ENCODE data around the gene ZBTB43.
"Not testable (repeated sequence)": the region's sequence is repeated elsewhere in the genome, so short reads cannot be mapped to it uniquely, and the experiment has no call there.

Gene ZBTB43, protein sequence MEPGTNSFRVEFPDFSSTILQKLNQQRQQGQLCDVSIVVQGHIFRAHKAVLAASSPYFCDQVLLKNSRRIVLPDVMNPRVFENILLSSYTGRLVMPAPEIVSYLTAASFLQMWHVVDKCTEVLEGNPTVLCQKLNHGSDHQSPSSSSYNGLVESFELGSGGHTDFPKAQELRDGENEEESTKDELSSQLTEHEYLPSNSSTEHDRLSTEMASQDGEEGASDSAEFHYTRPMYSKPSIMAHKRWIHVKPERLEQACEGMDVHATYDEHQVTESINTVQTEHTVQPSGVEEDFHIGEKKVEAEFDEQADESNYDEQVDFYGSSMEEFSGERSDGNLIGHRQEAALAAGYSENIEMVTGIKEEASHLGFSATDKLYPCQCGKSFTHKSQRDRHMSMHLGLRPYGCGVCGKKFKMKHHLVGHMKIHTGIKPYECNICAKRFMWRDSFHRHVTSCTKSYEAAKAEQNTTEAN

DNA sequence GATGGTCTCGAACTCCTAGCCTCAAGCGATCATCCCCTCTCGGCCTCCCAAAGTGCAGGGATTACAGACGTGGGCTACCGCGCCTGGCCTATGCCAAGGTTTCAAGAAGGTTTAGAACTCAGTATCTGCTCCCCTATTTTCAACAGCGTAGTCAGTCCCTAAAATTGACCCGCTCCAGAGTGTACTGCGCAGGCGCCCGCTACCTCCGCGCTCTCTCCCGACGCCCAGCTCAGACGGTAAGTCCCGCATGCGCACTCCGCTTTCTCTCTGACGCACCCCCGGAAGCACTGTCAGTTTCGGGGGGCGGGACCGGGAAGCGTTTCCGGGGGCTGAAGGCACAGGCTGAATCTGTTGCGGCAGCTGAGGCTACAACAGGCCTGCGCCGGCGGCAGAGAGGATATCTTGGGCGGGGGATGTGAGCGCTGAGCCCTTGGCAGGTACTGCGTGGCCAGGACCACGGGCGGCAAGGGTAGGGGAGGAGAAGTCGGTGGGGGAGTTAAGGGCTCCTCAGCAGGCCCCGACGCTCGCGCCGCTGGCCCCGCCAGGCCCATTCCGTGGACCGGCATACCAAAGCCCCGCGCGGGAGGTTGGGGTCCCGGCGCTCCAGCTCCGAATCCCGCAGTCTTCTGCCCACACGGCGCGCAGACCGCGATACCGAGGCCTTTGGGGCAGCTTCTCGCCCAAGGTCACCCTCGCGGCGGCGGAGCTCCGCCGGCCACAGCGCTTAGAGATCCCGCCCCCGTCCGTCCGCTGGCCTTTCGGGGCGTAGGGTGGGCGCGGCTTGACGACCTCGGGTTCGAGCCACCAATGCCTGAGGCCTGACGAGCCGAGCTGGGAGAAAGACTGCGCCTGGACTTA is at the start of gene ZBTB43:
Gene ZBTB43, plus strand, starts transcription at position 345 of the 858 bp plus-strand sequence. CDS start 27,470 bp downstream, outside the sequence.
- peak; percentile 99 for DNase-seq

DNA sequence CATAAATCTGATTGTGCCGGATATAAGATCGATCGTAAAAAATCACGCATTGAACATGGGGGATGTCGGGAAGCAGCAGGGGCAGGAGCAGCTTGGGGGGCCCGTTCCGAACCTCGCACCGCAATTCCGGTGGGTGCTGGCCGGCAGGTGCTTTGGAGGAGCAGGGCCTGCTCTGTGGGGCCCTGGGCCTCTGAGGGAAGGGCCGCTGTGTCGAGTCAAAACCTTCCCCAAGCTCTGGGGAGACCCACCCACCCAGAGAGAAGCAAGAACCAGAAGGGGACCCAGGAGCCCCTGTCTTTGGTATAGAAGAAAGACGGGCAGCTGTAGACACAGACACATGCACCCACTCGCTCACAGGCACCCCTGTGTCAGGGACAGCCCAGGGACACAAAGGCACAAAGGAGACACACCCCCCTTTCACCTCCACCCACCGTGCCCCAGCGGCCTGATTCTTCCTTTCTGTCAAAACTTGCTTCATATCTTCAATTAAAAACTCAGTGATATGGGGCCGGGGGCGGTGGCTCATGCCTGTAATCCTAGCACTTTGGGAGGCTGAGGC is 49.4 kb upstream of the ZBTB43 start:
- DNase-seq, result no peak

DNA sequence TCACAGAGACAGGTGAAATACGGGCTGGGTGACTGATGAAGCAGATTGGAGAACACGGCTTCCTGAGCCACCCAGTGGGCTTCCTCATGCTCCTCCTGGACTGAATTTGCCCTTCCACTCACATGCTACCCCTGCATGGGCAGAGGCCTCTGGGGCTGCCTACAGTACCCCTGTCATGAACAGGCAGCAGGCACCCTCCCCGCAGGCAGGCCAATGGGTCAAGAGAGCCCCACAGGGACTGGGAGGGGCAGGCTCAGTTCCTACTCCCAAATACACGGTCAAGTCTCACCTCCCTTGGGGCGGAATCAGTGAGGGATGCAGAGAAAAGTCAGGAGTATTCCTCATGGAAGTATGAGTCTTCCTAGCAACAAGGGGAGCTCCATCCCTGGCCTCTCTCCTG is 48.6 kb upstream of the ZBTB43 start:
- DNase-seq, result no peak

DNA sequence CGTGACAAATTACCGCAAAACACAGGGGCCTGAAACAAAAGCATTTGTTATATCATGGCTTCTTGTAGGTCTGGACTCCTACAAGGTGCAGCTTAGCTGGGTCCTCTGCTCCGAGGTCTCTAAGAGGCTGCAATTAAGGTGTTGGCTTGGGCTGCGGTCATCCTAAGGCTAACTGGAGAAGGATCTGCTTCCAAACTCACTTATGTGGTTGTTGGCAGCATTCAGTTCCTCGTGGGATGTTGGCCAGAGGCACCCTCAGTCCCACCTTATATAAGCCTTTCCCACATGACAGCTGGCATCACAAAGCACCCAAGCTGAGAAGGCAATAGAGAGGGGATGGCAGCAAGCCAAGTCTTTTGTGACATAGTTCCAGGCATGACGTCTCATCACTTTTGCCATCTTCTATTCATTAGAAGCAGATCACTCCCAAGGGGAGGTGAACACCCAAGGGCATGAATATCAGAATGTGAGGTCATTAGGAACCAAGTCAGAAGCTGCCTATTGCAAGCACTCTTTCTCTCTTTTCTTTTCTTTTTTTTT is 47.9 kb upstream of the ZBTB43 start:
- DNase-seq, result no peak

DNA sequence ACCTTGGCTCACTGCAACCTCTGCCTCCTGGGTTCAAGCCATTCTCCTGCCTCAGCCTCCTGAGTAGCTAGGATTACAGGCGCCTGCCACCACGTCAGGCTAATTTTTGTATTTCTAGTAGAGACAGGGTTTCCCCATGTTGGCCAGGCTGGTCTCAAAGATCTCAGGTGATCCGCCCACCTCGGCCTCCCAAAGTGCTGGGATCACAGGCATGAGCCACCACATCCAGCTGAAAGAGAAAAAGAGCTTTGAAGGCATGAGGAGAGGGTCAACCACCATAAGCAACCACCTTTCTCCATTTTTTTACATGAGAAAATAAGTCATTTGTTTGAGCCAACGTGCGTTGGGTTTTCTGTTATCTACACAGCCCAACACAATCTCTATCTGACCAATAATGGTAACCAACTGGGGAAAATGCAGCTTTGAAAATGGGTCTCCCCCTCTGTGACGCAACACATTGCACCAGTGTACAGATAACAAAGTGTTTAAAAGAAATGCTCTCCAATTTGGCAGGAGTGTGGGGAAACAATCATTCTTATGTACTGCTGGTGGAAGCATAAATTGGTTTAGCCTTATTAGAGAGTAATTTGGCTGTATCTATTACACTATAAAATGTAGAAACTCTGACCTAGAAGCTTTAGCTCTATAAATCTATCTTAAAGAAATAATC is 45.8 kb upstream of the ZBTB43 start:
- no peak for DNase-seq

DNA sequence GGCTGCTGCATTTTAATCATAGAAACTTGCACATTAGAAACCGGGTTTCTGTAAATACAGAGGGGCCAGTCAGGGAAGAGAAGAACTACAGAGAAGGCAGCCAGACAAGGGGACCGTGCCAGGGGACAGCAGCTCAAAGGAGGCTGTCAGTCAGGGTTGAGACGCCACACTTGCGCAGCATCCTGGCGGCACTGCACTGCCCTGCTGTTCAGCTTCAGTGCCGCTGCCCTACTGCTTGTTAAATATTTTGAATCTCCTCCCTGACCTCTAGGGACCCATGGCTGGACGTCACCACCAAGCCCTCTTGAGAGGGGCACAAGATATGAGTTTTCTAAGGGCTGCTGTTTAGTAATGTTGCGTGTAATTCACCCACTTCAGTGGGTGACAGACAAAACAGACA is 43.6 kb upstream of the ZBTB43 start:
- no peak for DNase-seq

DNA sequence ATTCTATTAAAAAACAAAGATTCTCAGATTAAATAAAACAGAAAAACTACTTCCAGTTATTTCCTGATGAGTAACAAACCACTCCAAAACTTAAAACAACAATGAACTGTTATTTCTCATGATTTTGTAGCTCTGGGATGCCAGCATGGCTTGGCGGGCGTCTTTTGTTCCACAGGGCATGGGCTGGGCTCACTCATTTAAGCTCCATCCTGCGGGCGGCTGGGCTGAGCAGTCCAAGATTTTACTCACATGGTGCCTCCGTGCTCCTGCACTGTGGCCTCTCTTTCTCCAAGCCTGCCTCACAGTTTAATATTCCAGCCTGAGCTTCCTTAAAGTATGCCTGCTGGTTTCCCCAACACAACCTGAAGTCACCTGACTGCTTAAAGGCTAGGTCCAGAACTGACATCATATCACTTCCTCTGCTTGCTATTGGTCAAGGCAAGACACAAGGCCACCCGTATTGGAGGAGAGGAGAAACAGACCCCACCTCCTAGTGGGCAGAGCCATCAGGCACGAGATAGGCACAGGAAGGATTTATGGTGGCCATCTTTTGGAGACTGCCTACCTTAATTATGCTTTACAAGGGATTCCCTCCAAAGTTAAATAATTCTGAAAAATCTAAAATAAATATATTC is 41.6 kb upstream of the ZBTB43 start:
- no peak for DNase-seq

DNA sequence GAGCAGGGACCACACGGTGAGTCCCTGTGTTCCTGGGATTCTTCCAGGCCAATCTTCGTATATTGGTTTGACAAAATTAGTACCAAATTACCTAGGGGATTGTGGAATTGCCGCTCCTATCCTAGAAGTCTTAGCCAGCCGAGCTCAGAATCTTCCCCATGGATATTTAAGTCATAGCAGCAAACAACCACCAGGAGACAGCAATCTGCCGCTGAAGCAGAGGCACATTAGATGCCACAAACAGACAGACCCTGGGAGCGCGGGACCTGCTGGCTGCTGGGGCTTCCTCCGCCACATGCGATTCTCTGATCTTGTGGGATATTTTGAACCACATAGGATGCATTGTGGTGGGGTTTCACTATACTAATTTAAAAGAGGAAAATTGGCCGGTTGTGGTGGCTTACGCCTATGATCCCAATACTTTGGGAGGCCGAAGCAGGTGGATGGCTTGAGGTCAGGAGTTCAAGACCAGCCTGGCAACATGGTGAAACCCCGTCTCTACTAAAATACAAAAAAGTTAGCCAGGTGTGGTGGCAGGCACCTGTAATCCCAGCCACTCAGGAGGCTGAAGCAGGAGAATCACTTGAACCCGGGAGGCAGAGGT is 31.7 kb upstream of the ZBTB43 start:
- DNase-seq, result peak; percentile 16

DNA sequence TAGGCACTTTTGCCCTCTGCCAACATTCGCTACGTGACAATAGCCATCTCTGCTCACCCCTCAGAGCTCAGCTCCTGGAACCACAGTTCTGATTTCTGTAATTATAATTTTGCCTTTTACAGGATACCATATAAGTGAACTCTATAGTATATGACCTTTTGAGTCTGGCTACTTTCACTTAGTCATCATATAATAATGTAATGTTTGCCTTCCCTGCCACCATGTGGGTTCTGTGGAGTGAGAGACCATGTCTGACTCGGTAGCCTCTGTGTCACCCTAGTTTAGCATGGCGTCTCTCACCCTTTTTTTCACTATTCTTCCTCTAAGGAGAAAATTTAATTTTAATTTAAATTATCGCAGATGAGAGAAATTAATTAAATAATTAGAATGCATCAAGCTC is 28.9 kb upstream of the ZBTB43 start:
- no peak for DNase-seq

DNA sequence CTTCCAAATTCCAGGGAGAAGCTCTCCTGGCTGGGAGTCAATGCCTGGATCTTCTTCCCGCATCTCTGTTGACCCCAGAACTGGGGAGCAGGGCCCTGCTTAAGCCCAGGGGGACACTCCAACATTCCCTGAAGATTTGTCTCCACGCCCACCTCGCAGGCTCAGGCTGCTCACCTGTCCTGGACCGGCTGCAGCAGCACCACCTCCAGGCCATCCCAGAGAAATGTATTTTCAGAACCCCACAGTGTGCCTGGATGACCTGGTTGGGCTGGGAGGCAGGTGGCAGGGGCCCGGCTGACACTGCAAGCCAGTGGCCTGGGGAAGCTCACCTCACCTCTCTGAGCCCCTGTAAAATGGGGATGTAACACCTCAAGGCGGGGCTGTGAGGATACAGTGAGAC is 27.1 kb upstream of the ZBTB43 start:
- DNase-seq, result no peak

DNA sequence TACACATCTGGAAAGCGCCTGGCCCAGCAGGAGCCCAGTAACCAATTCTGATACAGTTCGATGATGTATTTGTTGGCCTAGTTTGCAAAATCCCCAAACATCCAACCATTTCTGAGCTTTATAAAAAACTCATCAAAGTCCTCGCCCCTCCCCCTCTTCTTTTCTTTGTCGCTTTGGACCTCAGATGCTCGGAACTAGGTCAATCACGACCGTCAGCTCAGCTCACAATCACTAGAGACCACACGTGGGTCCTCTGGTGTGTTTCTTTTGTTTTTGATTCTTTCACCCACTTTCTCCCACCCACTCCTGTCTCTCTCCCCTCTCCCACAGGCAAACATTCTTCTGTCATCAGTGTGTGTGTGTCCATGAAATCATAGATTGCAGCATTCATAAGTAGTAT is 26.7 kb upstream of the ZBTB43 start:
- no peak for DNase-seq

DNA sequence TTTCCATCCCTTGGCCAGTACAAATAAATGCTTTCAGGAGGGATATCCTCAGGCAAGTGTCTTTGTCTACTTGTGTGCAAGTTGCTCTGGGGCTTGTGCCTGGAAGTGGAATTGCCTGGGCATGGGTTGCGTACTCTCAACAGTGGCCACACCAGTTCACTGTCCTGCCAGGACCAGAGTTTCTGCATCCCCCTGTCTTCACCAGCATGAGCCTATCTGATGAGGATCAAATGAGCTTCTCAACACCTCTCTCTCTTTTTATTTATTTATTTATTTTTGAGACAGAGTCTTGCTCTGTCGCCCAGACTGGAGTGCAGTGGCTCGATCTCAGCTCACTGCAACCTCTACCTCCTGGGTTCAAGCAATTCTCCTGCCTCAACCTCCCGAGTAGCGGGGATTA is 26.1 kb upstream of the ZBTB43 start:
- not testable (repeated sequence) for DNase-seq

DNA sequence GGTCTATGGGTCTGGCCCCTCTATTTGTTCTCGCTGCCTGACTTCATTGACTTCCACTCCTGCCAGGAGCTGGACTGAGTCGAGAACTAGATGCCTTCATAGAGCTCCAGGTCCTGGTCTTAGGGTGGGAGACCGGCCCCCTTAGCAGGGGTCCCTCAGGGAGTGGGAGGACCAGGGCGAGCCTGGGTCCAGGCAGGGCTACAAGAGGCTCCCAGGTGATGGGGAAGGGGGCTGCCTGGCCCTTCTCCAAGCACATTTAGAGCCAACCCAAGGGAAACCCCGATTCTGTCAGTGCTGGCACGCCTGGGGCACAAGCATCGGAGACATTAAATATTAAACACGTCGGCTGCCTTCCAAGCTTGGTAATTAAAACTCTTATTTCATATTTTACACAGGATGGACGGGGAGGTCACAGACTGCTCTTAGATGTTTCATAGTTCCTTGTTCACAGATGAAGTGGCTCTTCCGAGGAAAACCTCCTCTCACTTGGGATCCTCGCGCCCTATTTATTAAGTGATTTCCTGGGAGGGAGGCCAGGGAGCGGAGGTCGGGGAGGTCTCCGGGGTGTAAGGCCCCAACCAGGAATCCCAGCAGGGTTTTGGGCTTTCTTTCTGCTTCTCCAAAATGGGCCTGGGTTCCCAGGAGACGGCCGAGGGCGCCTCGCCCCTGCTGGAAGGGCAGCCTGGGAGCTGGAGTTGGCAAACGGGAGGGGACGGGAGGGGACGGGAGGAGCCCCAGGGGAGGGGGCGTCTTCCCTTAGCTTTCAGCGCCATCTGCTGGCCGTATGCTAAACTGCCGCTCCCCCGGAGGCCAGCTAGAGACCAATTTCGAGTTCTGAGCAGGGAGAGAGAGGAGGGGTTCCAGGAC is 23.4 kb upstream of the ZBTB43 start:
- peak; percentile 86 for DNase-seq

DNA sequence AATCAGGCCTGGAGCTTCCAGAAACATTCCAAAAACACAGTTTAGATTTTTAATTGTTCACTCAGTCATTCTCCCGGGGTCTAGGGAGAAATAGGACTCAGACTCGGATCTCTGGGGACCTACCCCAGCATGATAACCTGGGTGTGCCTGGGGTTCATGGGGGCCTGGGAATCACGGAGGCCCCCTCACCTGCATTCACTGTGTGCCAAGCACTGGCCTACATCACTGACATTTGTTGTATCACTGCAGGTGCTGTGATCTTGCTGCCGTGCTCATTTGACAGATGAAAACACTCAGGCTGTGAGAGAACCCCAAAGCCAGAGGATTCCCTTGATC is 22.8 kb upstream of the ZBTB43 start:
- no peak for DNase-seq

DNA sequence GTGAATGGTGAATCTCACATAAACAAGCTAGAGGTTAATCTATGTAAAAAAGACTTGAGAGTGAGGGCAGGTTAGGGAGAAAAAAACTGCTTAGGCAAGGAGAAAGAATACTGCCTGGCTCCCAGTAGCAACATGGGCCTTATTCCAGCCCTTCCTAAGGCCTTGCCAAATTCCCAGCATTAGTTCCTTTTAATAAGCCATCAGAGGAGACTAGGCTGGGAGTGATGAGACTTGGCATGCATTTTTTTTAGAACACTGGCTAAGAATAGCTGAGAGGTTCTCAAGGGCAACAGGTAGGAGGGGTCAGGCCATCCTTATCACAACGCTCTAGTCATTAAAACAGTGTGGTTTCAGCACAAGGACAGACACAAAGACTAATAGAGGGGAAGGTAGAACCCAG is 20.9 kb upstream of the ZBTB43 start:
- DNase-seq, result no peak

DNA sequence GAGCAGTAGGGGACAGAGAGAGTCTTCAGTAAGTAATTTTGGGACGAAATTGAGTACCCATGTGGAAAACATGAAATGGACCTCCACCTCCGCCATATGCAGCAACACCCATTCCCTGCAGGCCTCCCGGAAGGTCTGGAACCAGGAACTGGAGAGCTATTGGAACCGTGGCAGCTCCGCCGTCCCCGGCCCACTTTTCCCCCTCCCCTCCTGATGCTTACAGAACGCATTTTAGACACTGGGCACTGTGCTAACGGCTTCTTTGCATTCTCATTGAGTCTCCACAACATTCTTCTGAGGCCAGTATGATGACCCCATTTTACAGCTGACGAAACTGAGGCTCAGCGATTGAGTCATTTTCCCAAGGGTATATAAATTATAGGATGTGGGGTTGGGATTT is 20.4 kb upstream of the ZBTB43 start:
- no peak for DNase-seq

DNA sequence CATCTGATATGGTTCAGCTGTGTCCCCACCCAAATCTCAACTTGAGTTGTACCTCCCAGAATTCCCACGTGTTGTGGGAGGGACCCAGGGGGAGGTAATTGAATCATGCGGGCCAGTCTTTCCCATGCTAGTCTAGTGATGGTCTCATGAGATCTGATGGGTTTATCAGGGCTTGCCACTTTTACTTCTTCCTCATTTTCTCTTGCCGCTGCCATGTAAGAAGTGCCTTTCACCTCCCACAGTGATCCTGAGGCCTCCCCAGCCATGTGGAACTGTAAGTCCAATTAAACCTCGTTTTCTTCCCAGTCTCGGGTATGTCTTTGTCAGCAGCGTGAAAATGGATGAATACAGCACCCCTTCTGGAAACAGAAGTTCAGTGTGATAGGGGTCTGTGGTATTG is 20.0 kb upstream of the ZBTB43 start:
- DNase-seq, result not testable (repeated sequence)

DNA sequence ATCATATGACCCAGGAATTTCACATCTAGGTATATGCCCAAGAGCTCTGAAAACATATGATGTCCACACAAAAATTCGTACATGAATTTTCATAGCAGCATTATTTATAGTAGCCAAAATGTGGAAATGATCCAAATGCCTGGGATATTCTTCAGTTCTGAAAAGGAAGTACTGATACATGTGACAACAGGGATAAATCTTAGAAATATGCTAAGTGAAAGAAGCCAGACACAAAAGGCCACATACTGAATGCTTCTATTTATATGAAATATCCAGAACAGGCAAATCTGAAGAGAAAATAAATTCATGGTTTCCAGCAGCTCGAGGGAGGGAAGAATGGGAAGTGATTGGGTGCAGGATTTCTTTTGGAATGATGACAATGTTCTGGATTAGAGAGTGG is 16.8 kb upstream of the ZBTB43 start:
- no peak for DNase-seq

DNA sequence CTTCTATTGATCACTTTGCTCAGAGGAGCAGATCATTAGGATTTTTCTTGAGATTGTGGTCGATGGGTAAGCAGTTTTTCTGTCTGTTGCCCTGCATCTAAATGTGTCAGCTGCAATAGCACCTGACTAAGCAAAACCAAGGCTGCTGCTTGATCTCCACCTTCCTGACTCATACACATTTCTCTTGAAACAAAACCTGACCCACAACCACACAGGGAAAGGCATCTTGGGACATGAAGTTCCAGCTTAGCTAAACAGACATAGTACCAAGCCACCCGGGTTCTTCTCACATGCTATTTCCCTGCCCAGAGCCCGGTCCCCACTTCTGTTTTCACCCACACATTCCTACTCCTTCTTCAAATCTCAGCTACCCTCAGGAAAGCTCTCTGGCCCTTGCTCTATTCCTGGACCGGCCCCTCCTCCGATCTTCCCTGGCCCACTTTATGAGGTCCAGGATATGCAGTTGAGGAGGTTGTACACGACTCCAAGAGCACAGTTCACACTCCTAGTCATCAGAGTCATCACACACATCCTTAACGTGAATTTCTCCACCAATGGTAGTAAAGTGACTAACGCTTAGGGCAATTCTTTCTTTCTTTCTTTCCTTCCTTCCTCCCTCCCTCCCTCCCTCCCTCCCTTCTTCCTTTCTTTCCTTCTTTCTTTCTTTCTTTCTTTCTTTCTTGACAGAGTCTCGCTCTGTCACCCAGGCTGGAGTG is 16.0 kb upstream of the ZBTB43 start:
- peak; percentile 46 for DNase-seq

DNA sequence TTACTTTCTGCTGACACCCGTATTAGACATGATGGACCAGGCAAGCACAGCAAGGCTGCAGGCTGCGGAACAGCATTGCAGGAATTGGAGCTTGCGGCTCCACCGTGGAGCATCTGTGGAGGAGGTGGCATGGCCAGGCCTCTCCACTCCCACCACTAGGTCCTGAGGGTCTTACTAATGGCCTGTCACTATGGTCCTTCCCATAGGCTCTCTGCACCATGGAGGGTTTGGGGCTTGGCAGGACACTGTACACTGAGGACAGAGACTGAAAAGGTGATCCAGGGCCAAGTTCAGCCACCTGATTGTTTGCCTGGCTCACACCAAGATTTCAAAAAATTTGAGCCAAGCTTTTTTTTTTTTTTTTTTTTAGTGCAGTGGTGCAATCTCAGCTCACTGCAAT is 14.3 kb upstream of the ZBTB43 start:
- DNase-seq, result no peak
